ENCODE data around the gene OMD.

The OMD gene

DNA sequence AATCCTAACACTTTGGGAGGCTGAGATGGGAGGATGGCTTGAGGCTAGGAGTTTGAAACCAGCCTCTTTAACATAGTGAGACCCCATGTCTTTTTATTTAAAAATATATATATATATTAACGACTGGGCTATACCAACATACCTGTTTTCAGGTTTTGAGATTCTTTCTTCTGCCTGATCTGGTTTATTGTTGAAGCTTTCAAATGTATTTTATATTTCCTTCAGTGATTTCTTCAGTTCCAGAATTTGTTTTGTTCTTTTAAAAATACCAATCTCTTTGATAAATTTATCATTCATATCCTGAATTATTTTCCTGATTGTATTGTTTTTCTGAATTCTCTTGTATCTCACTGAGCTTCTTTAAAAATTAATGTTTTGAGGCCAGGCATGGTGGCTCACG, 51.1 kb downstream of the OMD start:
- Histone ChIP-seq H3K36me3 (ENCODE audit: control insufficient read depth, low read length) (peaks cover 7% of the 10 kb centered on the region; the same call in 1 of the 2 replicates), H4K20me1 (ENCODE audit: control insufficient read depth, insufficient read depth, low read depth, low read length) (peaks cover 4% of the 10 kb centered on the region; the same call in 1 of the 2 replicates), H3K27me3 (ENCODE audit: control insufficient read depth, low read length) (no peaks in the 10 kb centered on the region), H3K79me2 (ENCODE audit: control insufficient read depth, low read length) (peaks cover 11% of the 10 kb centered on the region), H3K4me1 (ENCODE audit: control insufficient read depth, low read length) (no peaks in the 10 kb centered on the region), H3F3A (ENCODE audit: control insufficient read depth, insufficient read depth) (no peaks in the 10 kb centered on the region), H3K4me3 (ENCODE audit: low read length) (no peak overlapping the region), H3K9me3 (ENCODE audit: control insufficient read depth, insufficient read depth, low read length) (peaks cover 4% of the 10 kb centered on the region; the same call in 1 of the 2 replicates), H3K4me2 (ENCODE audit: low read length) (no peak overlapping the region), H3K9me2 (replicated peaks; ENCODE audit: control insufficient read depth, low read length) (no peaks in the 10 kb centered on the region), H3K27ac (ENCODE audit: low read depth, low read length) (no peak overlapping the region)
- TF ChIP-seq, protein P1, sequence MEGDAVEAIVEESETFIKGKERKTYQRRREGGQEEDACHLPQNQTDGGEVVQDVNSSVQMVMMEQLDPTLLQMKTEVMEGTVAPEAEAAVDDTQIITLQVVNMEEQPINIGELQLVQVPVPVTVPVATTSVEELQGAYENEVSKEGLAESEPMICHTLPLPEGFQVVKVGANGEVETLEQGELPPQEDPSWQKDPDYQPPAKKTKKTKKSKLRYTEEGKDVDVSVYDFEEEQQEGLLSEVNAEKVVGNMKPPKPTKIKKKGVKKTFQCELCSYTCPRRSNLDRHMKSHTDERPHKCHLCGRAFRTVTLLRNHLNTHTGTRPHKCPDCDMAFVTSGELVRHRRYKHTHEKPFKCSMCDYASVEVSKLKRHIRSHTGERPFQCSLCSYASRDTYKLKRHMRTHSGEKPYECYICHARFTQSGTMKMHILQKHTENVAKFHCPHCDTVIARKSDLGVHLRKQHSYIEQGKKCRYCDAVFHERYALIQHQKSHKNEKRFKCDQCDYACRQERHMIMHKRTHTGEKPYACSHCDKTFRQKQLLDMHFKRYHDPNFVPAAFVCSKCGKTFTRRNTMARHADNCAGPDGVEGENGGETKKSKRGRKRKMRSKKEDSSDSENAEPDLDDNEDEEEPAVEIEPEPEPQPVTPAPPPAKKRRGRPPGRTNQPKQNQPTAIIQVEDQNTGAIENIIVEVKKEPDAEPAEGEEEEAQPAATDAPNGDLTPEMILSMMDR (IDR thresholded peaks at IDR 0.05; ENCODE audit: low read depth, low read length, poor library complexity, severe bottlenecking) = no peak
- no peak for TF ChIP-seq EZH2phosphoT487 (IDR thresholded peaks at IDR 0.05; ENCODE audit: borderline replicate concordance, low read length)

DNA sequence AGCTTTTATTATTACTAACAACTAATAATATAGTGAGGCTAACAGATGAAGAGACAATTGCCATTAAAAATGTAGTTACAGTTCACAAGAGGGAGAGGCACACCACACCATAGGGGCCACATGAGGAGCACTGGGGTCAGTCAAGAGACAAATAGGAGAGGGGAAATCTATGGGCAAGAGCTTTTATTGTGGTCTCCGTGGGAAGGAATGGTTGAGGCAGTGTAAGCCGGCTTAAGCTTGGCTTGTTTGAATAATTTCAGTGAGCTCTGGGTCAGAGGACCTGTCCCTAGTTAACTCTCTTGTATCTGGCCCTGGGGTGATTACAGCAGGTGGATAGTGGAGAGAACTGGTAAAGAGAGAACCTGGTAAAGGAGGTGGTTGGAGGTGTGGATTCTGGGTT, 55.2 kb downstream of the OMD start:
- Histone ChIP-seq H3K27ac (ENCODE audit: low read depth, low read length) (no peak overlapping the region), H3K9me2 (replicated peaks; ENCODE audit: control insufficient read depth, low read length) (no peaks in the 10 kb centered on the region), H3K9me3 (ENCODE audit: control insufficient read depth, insufficient read depth, low read length) (peaks cover 4% of the 10 kb centered on the region; the same call in 1 of the 2 replicates), H3K27me3 (ENCODE audit: control insufficient read depth, low read length) (no peaks in the 10 kb centered on the region), H3K79me2 (ENCODE audit: control insufficient read depth, low read length) (peaks cover 11% of the 10 kb centered on the region), H3F3A (ENCODE audit: control insufficient read depth, insufficient read depth) (no peaks in the 10 kb centered on the region), H3K4me2 (ENCODE audit: low read length) (no peak overlapping the region), H3K4me1 (ENCODE audit: control insufficient read depth, low read length) (no peaks in the 10 kb centered on the region), H4K20me1 (ENCODE audit: control insufficient read depth, insufficient read depth, low read depth, low read length) (no peaks in the 10 kb centered on the region), H3K4me3 (ENCODE audit: low read length) (no peak overlapping the region), H3K36me3 (ENCODE audit: control insufficient read depth, low read length) (peaks cover 16% of the 10 kb centered on the region; the same call in 1 of the 2 replicates)
- TF ChIP-seq, protein P1 (IDR thresholded peaks at IDR 0.05; ENCODE audit: low read depth, low read length, poor library complexity, severe bottlenecking) = no peak
- no peak for TF ChIP-seq EZH2phosphoT487 (IDR thresholded peaks at IDR 0.05; ENCODE audit: borderline replicate concordance, low read length)

All from DOHH2 (cell line).